GM12874 (cell line): ENCODE results near the gene HNRNPL.

Experiments used
- TF ChIP-seq, protein P1 (sequence below): IDR thresholded peaks from 2 replicates; pipeline ENCODE4 v1.5.1; 2011; ENCODE audit warnings: low read depth, mild to moderate bottlenecking, control low read depth, low read length, moderate library complexity; ENCODE audit not compliant: insufficient read depth

The HNRNPL gene

GRCh38 chr19:38809592-38810252, 40.1 kb downstream of the HNRNPL start:
- TF ChIP-seq, protein P1, sequence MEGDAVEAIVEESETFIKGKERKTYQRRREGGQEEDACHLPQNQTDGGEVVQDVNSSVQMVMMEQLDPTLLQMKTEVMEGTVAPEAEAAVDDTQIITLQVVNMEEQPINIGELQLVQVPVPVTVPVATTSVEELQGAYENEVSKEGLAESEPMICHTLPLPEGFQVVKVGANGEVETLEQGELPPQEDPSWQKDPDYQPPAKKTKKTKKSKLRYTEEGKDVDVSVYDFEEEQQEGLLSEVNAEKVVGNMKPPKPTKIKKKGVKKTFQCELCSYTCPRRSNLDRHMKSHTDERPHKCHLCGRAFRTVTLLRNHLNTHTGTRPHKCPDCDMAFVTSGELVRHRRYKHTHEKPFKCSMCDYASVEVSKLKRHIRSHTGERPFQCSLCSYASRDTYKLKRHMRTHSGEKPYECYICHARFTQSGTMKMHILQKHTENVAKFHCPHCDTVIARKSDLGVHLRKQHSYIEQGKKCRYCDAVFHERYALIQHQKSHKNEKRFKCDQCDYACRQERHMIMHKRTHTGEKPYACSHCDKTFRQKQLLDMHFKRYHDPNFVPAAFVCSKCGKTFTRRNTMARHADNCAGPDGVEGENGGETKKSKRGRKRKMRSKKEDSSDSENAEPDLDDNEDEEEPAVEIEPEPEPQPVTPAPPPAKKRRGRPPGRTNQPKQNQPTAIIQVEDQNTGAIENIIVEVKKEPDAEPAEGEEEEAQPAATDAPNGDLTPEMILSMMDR = no peak

- TF ChIP-seq, protein P1 = no peak
These were observed 41.0 kb downstream of the HNRNPL start for GRCh38 chr19:38808741-38809140.

DNA sequence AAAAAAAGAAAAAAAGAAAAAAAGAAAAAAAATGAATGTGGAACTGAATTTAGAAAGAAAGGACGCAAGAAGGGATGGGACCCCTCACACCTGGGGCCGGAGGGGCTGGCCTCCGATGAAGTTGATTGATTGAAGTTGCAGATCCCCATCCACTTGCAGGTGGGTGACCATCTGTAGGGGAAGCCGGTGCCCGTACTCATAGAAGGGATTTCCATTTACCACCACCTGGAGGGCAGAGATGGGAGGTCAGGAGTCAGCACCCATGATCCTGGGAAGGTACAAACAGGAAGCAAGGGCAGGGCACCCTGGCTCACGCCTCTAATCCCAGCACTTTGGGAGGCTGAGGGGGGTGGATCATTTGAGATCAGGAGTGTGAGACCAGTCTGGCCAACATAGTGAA, 43.4 kb downstream of the HNRNPL start:
- TF ChIP-seq, protein P1 = no peak

- TF ChIP-seq, protein P1 = no peak
These were observed 44.6 kb downstream of the HNRNPL start for GRCh38 chr19:38805180-38805579.

- TF ChIP-seq, protein P1 = no peak
These were observed 46.2 kb downstream of the HNRNPL start for GRCh38 chr19:38803543-38803942.

DNA sequence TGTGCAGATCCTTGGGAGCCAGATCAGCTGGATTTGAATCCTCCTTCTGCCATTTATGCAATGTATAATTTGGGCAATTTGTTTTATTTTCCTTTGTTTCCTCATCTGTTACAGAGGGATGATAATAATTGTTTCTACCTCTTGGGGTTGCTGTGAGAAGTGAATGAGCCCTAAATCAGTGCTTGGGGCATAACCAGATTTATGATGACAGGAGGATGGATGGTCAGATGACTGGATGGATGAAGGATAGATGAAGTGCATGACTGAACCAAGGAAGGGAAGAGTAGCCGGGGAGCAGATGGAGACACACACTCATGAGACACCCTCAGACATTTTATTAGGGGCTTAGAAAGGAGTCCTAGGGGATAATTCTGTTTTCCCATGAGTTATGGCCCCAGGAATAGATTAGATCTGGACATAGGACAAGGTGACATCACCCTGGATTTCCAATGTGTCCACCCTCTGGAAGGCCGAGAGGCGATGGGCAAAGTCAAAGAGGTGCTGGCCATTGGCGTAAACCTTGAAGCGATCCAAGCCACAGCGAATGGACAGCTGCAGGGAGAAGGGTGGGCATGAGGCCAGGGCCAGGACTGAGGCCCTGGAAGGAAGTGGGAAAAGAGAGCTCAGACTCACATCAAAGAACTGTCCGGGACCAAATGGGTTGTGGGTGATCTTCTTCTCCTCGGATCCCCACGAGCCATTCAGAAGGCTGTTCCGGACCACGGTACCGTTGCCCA, 48.3 kb downstream of the HNRNPL start:
- TF ChIP-seq, protein P1 = no peak

- TF ChIP-seq, protein P1 = no peak
These were observed 49.0 kb downstream of the HNRNPL start for GRCh38 chr19:38800577-38801347.
